ENCODE measurements around the gene EPB41L4B. TPM values are rescaled to one million over a fixed set of nuclear protein-coding genes. Genes with fewer than 3 reads are reported as not detected.

Gene EPB41L4B
- total RNA-seq, 1 experiment from 2014 or later: 1.8 TPM

GRCh38 chr9:109274884-109275730, 45.8 kb downstream of the EPB41L4B start:
- Histone ChIP-seq H3K9me3 (replicated peaks) (no peaks in the 10 kb centered on the region), H3K4me3 (no peak overlapping the region), H3K27me3 (no peaks in the 10 kb centered on the region; the same call in 1 of the 2 replicates), H3K4me1 (no peaks in the 10 kb centered on the region), H3K27ac (no peak overlapping the region), H3K36me3 (no peaks in the 10 kb centered on the region)
- DNase-seq: no peak

GRCh38 chr9:109273869-109274268, 47.0 kb downstream of the EPB41L4B start:
- Histone ChIP-seq H3K27me3 (no peaks in the 10 kb centered on the region; the same call in 1 of the 2 replicates), H3K4me1 (no peaks in the 10 kb centered on the region), H3K27ac (no peak overlapping the region), H3K9me3 (replicated peaks) (no peaks in the 10 kb centered on the region), H3K4me3 (no peak overlapping the region), H3K36me3 (no peaks in the 10 kb centered on the region)
- no peak for DNase-seq

DNA sequence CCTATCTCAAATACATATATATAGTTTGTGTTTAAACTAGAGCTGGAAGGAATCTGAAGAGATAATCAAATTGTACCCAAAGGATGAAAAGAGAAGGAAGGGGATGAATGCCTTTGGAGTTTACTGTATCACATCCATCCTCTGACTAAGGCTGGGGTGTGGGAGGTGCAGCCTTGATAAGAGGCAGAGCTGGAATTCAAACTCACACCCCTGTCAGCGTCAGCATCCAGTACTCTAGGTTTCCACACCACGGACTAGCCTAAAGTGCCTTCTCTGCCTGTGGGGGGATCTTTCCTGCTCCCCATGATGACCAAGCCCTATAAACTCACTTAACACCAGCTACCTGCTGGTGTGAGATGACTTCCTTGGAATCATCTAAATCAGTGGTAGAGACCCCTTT, 48.1 kb downstream of the EPB41L4B start:
- H3K4me1 ChIP-seq: no peaks in the 10 kb centered on the region
- H3K36me3 ChIP-seq: no peaks in the 10 kb centered on the region
- no peaks in the 10 kb centered on the region for H3K9me3 ChIP-seq (replicated peaks)
- DNase-seq: no peak
- H3K4me3 ChIP-seq: no peak overlapping the region
- H3K27ac ChIP-seq: no peak overlapping the region
- H3K27me3 ChIP-seq: no peaks in the 10 kb centered on the region; the same call in 1 of the 2 replicates

DNA sequence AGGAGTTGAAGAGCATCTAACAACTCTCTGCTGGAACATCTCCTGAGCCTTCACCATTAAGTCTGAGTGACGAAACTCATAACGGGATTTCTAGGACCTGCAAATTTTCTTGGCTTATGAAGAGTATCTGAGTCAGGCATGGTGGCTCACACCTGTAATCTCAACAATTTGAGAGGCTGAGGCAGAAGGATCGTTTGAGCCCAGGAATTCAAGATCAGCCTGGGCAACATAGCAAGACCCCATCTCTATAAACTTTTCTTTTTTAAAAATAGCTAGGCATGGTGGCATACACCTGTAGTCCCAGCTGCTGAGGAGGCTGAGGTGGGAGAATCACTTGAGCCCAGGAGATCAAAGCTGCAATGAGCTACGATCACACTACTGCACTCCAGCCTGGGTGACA, 48.8 kb downstream of the EPB41L4B start:
- Histone ChIP-seq H3K4me3 (no peak overlapping the region), H3K4me1 (no peaks in the 10 kb centered on the region), H3K27me3 (no peaks in the 10 kb centered on the region; the same call in 1 of the 2 replicates), H3K27ac (no peak overlapping the region), H3K36me3 (no peaks in the 10 kb centered on the region), H3K9me3 (replicated peaks) (no peaks in the 10 kb centered on the region)
- DNase-seq: no peak

GRCh38 chr9:109270971-109271925, 49.6 kb downstream of the EPB41L4B start:
- H3K4me3 ChIP-seq: no peak overlapping the region
- H3K27ac ChIP-seq: no peak overlapping the region
- DNase-seq: no peak
- H3K4me1 ChIP-seq: no peaks in the 10 kb centered on the region
- no peaks in the 10 kb centered on the region; the same call in 1 of the 2 replicates for H3K27me3 ChIP-seq
- no peaks in the 10 kb centered on the region for H3K36me3 ChIP-seq
- no peaks in the 10 kb centered on the region for H3K9me3 ChIP-seq (replicated peaks)

DNA sequence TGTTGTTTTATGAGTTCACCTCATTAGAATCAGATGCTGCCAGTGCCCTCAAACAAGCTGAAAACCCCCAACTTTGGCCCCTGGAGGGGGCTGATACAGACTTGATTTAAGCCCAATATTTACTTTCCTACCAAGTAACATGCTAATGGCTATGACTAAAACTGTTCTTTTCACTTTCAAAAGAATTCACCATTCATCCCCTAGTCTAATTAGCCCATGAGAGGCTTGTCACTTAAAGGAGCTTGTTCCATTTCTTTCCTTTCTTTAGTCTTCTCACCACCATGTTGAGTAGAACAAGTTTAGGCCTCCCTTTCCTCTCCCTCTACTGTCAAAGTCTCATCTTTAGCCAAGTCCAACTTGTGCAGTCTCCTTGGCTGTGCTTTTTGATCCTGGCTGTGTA, 50.4 kb downstream of the EPB41L4B start:
- Histone ChIP-seq H3K4me3 (no peak overlapping the region), H3K27ac (no peak overlapping the region), H3K36me3 (no peaks in the 10 kb centered on the region), H3K27me3 (no peaks in the 10 kb centered on the region; the same call in 1 of the 2 replicates), H3K4me1 (peaks cover 3% of the 10 kb centered on the region), H3K9me3 (replicated peaks) (no peaks in the 10 kb centered on the region)
- DNase-seq: no peak

- Histone ChIP-seq H3K9me3 (replicated peaks) (no peaks in the 10 kb centered on the region), H3K4me1 (peaks cover 9% of the 10 kb centered on the region), H3K4me3 (no peak overlapping the region), H3K36me3 (no peaks in the 10 kb centered on the region), H3K27ac (no peak overlapping the region), H3K27me3 (no peaks in the 10 kb centered on the region; the same call in 1 of the 2 replicates)
- no peak for DNase-seq
These were observed 51.0 kb downstream of the EPB41L4B start for GRCh38 chr9:109269839-109270238.

GRCh38 chr9:109269081-109269480, 51.8 kb downstream of the EPB41L4B start:
- H3K4me3 ChIP-seq: no peak overlapping the region
- H3K27ac ChIP-seq: no peak overlapping the region
- no peaks in the 10 kb centered on the region for H3K9me3 ChIP-seq (replicated peaks)
- H3K27me3 ChIP-seq: no peaks in the 10 kb centered on the region; the same call in 1 of the 2 replicates
- H3K4me1 ChIP-seq: peaks cover 15% of the 10 kb centered on the region
- no peak for DNase-seq
- H3K36me3 ChIP-seq: no peaks in the 10 kb centered on the region

- Histone ChIP-seq H3K27ac (no peak overlapping the region), H3K9me3 (replicated peaks) (no peaks in the 10 kb centered on the region), H3K36me3 (no peaks in the 10 kb centered on the region), H3K27me3 (no peaks in the 10 kb centered on the region; the same call in 1 of the 2 replicates), H3K4me3 (no peak overlapping the region), H3K4me1 (peaks cover 15% of the 10 kb centered on the region)
- DNase-seq: no peak
These were observed 53.3 kb downstream of the EPB41L4B start for GRCh38 chr9:109267555-109267954.

DNA sequence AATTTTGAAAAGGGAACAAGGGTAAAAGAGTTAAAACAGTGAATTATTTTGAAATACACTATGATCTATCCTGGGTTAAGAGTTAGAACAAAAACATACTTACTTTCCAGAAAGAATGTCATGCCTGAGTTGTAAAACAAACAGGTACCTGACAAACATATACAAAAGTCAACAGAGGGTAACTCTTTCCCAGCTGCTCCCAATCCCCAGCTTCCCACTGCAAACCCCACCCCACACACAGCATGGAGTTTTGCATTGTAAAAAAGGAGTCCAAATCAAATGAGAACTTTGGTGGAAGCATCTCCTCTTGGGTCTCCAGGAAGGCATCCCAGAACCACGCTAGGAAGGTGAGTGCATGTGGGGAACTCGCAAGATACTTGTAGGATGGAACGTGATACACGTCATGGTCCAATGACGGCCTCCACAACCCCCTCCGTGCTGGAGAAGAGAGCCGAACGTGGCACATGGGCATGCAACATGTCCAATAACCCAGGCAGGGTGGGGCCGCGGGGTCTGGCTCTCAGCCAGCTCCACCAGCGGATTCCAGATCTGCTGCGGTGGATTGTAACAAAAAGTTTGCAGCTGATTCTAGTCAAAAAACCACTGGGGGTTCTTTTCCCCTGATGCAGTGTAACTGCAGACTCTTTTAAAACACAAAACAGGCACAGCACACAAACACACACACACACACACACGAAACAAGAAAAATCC, 55.8 kb downstream of the EPB41L4B start:
- Histone ChIP-seq H3K4me1 (peaks cover 15% of the 10 kb centered on the region), H3K4me3 (no peak overlapping the region; the same call in 1 of the 2 replicates), H3K27me3 (no peaks in the 10 kb centered on the region), H3K27ac (peak overlapping the region; percentile 19; the same call in 1 of the 2 replicates), H3K36me3 (no peaks in the 10 kb centered on the region), H3K9me3 (replicated peaks) (no peaks in the 10 kb centered on the region)
- DNase-seq: peak; percentile 61 to 66

DNA sequence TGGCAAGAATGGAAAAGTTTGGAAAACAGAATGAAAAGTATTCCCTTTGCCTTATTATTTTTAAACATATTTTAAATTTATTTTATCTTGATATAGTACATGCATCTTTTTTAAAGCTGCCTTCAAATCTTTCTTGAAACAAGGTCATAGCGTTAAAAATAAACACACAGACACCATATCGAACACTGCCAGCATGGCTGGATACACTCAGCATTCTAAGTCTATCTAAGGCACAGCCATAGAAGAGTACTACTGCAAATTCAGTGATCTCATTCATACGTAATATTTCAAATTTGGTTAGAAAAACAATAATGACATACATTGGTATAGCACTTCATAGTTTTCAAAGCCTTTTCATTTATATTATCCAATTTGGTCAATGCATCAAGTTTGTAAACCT, 57.5 kb downstream of the EPB41L4B start:
- Histone ChIP-seq H3K9me3 (replicated peaks) (no peaks in the 10 kb centered on the region), H3K27ac (no peak overlapping the region), H3K36me3 (no peaks in the 10 kb centered on the region), H3K27me3 (no peaks in the 10 kb centered on the region), H3K4me3 (no peak overlapping the region), H3K4me1 (peaks cover 15% of the 10 kb centered on the region)
- no peak for DNase-seq

GRCh38 chr9:109258481-109259302, 62.2 kb downstream of the EPB41L4B start:
- H3K27ac ChIP-seq: no peak overlapping the region
- H3K4me1 ChIP-seq: peaks cover 4% of the 10 kb centered on the region; the same call in 1 of the 2 replicates
- H3K36me3 ChIP-seq: no peaks in the 10 kb centered on the region
- H3K9me3 ChIP-seq (replicated peaks): no peaks in the 10 kb centered on the region
- H3K4me3 ChIP-seq: no peak overlapping the region
- H3K27me3 ChIP-seq: no peaks in the 10 kb centered on the region
- DNase-seq: peak; percentile 78

DNA sequence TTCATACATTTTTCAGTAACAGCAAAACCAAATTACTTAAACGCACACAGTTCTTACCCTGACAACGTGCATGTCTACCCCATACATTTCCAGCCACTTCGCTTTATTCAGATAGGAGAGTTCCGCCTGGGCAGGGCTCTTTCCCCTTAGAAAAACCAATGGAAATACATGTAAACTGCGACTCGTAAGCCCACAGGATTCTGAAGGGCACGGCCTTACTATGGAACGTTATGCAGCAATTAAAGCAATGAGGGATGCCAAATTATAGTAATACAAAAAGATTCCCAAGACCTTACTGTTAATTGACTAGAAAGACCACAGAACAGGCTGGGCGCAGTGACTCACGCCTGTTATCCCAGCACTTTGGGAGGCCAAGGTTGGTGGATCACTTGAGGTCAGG, 64.5 kb downstream of the EPB41L4B start:
- peaks cover 10% of the 10 kb centered on the region for H3K4me1 ChIP-seq
- no peaks in the 10 kb centered on the region for H3K9me3 ChIP-seq (replicated peaks)
- no peak overlapping the region for H3K27ac ChIP-seq
- no peak for DNase-seq
- H3K4me3 ChIP-seq: no peak overlapping the region
- no peaks in the 10 kb centered on the region for H3K27me3 ChIP-seq
- no peaks in the 10 kb centered on the region for H3K36me3 ChIP-seq

DNA sequence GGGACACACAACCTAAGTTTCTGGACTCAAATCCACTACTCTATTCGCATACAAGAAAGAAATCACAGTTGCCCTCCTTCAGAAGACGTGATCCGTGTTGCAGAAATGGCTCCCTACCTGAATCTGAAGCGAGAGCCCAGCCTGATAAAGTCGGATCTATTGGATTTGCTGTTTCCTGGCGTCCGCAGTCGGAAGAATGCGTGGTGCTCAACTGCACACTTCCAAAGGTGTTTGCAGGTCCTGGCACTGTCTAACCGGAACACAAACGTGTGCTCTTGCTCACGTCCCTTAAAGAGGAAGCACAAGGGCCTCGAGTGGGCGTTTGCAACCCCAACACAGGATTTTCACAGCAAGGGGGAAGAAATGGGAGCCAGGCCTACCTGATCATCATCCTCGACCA, 65.5 kb downstream of the EPB41L4B start:
- H3K9me3 ChIP-seq (replicated peaks): no peaks in the 10 kb centered on the region
- no peaks in the 10 kb centered on the region for H3K36me3 ChIP-seq
- no peaks in the 10 kb centered on the region for H3K27me3 ChIP-seq
- H3K4me3 ChIP-seq: no peak overlapping the region
- H3K4me1 ChIP-seq: peaks cover 17% of the 10 kb centered on the region
- H3K27ac ChIP-seq: no peak overlapping the region
- DNase-seq: no peak
